UCSD-AML1 (cell line): ENCODE data around the gene CCNY.
A peak's percentile ranks its signal among the peaks of the same experiment; 100 is the strongest.
"Not testable (repeated sequence)": the region's sequence is repeated elsewhere in the genome, so short reads cannot be mapped to it uniquely, and the experiment has no call there.

ENCODE experiments used
- DNase-seq: peaks from one replicate; lab custom pipeline; 2025; ENCODE audit not compliant: unreplicated experiment; lab: John Stamatoyannopoulos, UW

The CCNY gene

GRCh38 chr10:35353805-35354204 lies 17.5 kb downstream of the CCNY start:
- DNase-seq, result no peak

DNA sequence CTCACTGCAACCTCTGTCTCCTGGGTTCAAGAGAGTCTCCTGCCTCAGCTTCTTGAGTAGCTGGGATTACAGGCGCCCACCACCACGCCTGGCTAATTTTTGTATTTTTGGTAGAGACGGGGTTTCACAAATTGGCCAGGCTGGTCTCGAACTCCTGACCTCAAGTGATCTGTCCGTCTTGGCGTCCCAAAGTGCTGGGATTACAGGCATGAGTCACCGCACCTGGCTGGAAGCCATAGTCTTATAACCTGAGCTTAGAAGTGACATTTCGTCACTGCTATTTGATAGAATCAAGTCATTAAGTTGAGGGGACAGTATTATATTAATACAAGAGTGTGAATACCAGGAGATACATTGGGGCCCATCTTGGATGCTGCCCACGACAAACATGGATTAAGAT lies 17.9 kb downstream of the CCNY start:
- DNase-seq, result not testable (repeated sequence)

GRCh38 chr10:35355971-35356724 lies 19.8 kb downstream of the CCNY start:
- DNase-seq, result no peak

- DNase-seq, result no peak
These were observed 20.4 kb downstream of the CCNY start for GRCh38 chr10:35356725-35357092.

DNA sequence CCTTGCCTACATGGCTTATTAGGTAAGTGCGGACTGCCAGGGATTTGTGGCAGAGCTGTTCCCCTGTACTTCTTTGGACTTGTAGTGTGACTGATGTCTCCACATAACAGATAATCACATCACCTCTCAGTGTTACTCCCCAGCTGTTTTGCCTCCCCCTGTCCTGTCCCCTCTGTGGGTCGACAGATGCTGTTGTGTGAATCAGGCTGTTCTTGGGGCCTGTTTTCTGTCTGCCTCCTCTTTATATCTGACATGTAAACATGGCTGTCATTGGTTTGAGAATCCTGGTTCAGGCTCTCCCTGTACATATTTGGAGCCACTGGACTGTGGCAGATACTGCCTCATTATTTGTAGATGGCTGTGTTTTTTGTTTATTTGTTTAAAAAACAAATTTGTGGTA lies 22.7 kb downstream of the CCNY start:
- no peak for DNase-seq

DNA sequence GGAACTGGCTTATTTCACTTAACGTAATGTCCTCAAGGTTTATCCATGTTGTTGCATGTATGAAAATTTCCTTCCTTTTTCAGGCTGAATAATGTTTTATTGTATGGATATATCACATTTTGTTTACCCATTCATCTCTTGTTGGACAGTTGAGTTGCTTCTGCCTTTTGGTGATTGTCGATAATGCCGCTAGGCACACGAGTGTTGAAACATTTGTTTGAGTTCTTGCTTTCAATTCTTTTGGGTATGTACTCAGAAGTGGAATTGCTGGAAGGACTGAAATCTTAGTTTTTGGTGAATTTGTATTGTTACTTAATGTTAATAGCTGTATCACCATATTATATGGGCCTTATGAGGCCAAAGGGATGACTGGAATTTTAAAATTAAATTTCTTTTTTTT lies 23.6 kb downstream of the CCNY start:
- no peak for DNase-seq

- DNase-seq, result no peak
These were observed 26.5 kb downstream of the CCNY start for GRCh38 chr10:35362701-35363350.

DNA sequence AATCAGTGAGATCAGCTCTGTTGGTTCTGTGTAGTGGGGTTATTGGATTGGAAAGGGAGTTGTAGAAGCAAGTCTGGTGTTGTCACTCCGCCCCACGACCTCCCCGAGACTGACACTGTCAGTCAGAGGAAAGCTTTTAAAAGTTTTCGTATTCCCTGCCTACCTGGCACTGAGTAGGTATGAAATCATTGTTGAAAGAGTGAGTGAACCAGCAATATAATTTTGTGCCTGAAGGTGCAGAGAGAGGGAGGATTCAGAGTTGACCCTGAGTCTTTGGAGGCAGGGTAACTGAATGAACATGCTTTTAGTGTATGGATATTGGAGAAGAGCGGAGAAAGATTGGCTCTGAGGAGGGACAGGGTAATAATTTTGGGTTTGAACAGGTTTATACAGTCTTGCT lies 27.3 kb downstream of the CCNY start:
- no peak for DNase-seq

DNA sequence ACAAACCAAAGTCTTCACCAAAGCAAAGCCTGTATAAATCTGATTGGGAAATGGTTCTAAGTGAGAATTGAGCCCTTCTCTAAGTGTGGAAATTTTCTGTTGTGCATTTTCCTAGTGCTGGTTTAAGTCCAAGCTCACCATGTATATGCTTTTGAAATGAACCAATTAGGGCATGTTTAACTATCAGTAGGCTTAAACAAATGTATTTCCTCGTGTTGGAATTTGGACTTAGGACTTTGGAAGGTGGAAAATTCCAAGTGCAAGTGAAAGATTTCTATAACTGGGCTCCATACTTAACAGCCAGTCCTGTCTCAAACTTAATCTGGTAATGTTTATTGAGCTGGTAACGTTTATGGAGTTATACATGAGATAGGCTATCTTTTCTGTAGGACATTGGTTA lies 28.5 kb downstream of the CCNY start:
- no peak for DNase-seq

GRCh38 chr10:35365994-35366393 lies 29.7 kb downstream of the CCNY start:
- DNase-seq, result no peak

- no peak for DNase-seq
These were observed 31.0 kb downstream of the CCNY start for GRCh38 chr10:35367107-35367859.

DNA sequence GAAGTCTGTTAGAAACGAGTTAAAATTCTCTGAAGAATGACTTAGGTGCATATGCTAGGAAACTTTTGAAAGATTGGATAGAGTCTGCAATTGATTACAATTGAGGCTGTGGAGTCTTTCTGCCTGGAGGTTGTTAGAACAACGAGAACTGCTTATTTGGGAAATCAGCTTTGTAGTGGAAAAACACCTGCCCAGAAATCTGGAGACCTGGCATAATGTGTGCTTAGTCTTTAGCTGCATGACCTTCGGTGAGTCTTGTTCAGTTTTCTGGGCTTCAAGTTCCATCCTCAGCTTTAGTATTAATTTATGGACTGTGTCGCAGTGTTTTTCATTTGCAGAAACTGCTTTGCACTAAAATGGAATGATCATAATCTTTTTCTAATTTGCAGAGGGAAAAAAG lies 31.7 kb downstream of the CCNY start:
- no peak for DNase-seq

- DNase-seq, result no peak
These were observed 32.3 kb downstream of the CCNY start for GRCh38 chr10:35368485-35369048.

DNA sequence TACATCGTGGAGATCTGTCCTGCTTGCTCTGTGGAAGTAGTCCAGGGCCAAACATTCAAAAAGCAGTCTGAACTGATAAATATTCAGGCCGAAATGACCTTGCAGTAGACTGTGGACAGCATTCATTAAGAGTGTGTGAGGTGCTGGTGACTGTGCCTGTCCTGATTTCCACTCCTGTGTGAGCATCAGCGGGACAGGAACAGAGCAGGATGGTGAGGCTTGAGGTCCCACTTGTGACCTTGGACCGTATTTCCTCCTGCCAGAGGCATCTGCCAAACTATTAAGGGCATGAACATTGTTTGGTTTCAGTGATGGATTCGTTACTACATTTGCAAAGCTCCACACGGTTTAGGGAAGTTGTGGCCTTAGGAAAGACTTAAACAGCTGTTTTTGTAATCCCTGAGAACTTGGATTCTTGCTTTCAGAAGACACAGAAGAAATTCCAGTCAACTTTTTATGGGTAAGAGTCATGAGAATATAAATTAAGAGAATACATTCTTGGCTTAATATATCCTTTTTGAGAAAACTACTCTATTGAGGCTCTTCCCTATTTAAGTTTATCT lies 32.8 kb downstream of the CCNY start:
- DNase-seq, result peak; percentile 35

DNA sequence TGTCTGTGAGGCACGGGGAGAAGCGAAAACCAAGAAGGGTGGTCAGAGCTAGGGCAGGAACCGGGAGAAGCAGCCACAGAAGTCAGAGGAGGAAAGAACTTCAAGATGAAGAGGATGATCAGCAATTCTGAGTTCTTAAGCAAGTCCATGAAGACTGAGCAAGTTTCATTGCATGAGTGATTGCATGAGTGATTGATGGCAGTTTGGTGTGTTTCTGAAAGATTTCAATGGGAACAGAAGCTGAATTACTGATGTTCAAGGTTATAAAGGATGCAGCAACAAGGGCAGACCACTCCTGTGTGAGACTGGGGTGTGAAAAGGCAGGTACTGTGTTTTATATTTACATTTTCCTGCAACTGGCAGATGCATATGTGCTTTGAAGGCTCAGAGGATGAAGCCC lies 35.4 kb downstream of the CCNY start:
- DNase-seq, result no peak

DNA sequence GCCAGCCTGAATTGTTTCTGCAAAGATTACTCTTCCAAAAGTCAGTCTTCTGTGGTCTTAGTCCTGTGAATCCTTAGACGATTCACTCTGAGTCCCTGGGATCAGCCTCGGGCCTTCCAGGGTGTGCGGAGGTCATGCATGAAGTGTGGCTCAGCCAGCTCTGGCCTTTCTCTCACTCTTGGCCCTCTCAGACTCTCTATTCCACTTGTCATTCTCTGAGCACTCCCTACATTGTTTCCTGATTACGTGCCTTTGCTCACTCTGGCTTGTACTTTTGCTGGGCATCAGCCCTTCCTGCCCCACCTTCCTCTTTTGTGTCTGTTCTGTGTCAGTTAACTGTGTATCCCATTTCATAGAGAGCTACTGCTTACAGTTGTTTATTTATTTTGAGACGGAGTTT lies 36.0 kb downstream of the CCNY start:
- DNase-seq, result peak; percentile 36

DNA sequence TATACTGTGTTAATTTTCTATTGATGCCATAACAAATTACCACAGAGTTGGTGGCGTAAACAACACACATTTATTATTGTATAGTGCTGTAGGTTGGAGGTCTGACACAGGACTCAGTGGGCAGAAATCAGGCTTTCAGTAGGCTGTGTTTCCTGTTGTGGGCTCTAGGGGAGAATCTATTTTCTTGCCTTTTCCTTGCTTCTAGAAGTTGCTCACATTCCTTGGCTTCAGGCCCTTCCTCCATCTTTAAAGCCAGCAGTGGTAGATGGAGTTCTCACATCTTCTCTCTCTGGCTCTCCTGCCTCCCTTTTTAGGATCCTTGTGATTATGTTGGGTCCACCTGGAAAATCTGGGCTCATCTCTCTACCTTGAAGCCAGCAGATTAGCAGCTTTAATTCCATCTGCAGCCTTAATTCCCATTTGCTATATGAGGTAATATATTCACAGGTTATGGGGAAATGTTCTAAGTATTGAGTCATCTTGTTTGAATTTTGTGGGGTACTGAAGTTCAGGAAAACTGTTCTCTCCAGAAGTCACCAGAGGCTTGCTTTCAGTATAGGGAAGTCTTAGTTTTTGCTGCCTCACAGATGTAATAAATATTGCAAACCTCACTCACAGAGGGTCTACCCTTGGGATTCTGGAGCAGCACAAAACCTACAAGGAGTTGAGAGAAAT lies 38.9 kb downstream of the CCNY start:
- no peak for DNase-seq

- no peak for DNase-seq
These were observed 40.9 kb downstream of the CCNY start for GRCh38 chr10:35377050-35377728.

- DNase-seq, result peak; percentile 48
These were observed 42.4 kb downstream of the CCNY start for GRCh38 chr10:35378541-35379210.
